Measurements from ENCODE around the gene EML6. TPM values are rescaled to one million over a fixed set of nuclear protein-coding genes. Genes with fewer than 3 reads are reported as not detected.

EML6 gene
- total RNA-seq, 2 experiments from 2014 or later, result 1.2 to 1.7 TPM

GRCh38 chr2:54899576-54900200, 176.2 kb downstream of the EML6 start:
- ChIA-PET CTCF (interaction anchor here (0.8 to 3.3 kb wide), 20 partner anchors 8 to 369 kb away, joined by 3 to 27 read pairs (median 4); partner anchors contain the start of gene MTIF2), POLR2A (interaction anchor here (1.0 kb wide), 1 partner anchor 11 kb away, joined by 3 read pairs; no protein-coding TSS in a partner anchor)
- Mint-ChIP-seq H3K27ac (no peak overlapping the region), H3K4me1 (ENCODE audit: low read depth) (peaks cover 17% of the 10 kb centered on the region), H3K4me3 (no peak overlapping the region), H3K9me3 (peaks cover 1% of the 10 kb centered on the region), H3K27me3 (no peaks in the 10 kb centered on the region), H3K36me3 (ENCODE audit: low read depth) (no peaks in the 10 kb centered on the region)
- intact Hi-C loops (cut with micrococcal nuclease), result loop anchor here (10.0 kb wide), 2 partner anchors 85 to 265 kb away; no protein-coding TSS in a partner anchor
- no peak for DNase-seq
- ATAC-seq, result no peak
- TF ChIP-seq, protein P1, sequence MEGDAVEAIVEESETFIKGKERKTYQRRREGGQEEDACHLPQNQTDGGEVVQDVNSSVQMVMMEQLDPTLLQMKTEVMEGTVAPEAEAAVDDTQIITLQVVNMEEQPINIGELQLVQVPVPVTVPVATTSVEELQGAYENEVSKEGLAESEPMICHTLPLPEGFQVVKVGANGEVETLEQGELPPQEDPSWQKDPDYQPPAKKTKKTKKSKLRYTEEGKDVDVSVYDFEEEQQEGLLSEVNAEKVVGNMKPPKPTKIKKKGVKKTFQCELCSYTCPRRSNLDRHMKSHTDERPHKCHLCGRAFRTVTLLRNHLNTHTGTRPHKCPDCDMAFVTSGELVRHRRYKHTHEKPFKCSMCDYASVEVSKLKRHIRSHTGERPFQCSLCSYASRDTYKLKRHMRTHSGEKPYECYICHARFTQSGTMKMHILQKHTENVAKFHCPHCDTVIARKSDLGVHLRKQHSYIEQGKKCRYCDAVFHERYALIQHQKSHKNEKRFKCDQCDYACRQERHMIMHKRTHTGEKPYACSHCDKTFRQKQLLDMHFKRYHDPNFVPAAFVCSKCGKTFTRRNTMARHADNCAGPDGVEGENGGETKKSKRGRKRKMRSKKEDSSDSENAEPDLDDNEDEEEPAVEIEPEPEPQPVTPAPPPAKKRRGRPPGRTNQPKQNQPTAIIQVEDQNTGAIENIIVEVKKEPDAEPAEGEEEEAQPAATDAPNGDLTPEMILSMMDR (IDR thresholded peaks at IDR 0.05), result peak; percentile 48

- H3K4me3 Mint-ChIP-seq, result no peak overlapping the region
- no peaks in the 10 kb centered on the region for H3K27me3 Mint-ChIP-seq
- CTCF ChIA-PET, result interaction anchor here (3.2 to 3.3 kb wide), 2 partner anchors 63 to 274 kb away, joined by 14 to 26 read pairs; no protein-coding TSS in a partner anchor
- H3K36me3 Mint-ChIP-seq (ENCODE audit: low read depth), result no peaks in the 10 kb centered on the region
- peaks cover 17% of the 10 kb centered on the region for H3K4me1 Mint-ChIP-seq (ENCODE audit: low read depth)
- no peaks in the 10 kb centered on the region for H3K9me3 Mint-ChIP-seq
- H3K27ac Mint-ChIP-seq, result no peak overlapping the region
- TF ChIP-seq, protein P1 (IDR thresholded peaks at IDR 0.05), result no peak
- no peak for DNase-seq
- intact Hi-C loops (cut with micrococcal nuclease), result loop anchor here (10.0 kb wide), 2 partner anchors 83 to 263 kb away; no protein-coding TSS in a partner anchor
- POLR2A ChIA-PET, result interaction anchor here (0.6 kb wide), 1 partner anchor 9 kb away, joined by 3 read pairs; no protein-coding TSS in a partner anchor
- ATAC-seq, result no peak
Observed at GRCh38 chr2:54901224-54901986, 177.9 kb downstream of the EML6 start.

DNA sequence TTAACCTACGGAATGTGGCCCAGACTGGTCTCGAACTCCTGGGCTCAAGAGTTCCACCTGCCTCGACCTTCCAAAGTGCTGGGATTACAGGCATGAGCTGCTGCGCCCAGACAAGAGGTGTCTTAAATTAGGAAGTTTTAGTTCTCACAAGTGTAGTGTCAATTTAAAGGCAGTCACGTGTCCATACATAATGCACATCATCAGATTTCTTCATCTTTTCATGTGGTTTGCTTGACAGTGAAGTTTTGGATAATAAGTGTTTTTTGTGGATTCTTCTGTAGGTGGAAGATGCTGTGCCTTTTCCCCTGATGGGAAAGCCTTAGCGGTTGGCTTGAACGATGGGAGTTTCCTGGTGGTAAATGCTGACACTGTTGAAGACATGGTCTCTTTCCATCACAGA, 179.3 kb downstream of the EML6 start:
- H3K4me3 Mint-ChIP-seq, result no peak overlapping the region
- no peaks in the 10 kb centered on the region for H3K27me3 Mint-ChIP-seq
- no peaks in the 10 kb centered on the region for H3K9me3 Mint-ChIP-seq
- no peak overlapping the region for H3K27ac Mint-ChIP-seq
- no peak for ATAC-seq
- peaks cover 14% of the 10 kb centered on the region for H3K4me1 Mint-ChIP-seq (ENCODE audit: low read depth)
- ChIA-PET POLR2A (no interaction called here), CTCF (no interaction called here)
- TF ChIP-seq, protein P1 (IDR thresholded peaks at IDR 0.05), result no peak
- no peak for DNase-seq
- intact Hi-C loops (cut with micrococcal nuclease), result loop anchor here (10.0 kb wide), 2 partner anchors 82 to 262 kb away; no protein-coding TSS in a partner anchor
- no peaks in the 10 kb centered on the region for H3K36me3 Mint-ChIP-seq (ENCODE audit: low read depth)

DNA sequence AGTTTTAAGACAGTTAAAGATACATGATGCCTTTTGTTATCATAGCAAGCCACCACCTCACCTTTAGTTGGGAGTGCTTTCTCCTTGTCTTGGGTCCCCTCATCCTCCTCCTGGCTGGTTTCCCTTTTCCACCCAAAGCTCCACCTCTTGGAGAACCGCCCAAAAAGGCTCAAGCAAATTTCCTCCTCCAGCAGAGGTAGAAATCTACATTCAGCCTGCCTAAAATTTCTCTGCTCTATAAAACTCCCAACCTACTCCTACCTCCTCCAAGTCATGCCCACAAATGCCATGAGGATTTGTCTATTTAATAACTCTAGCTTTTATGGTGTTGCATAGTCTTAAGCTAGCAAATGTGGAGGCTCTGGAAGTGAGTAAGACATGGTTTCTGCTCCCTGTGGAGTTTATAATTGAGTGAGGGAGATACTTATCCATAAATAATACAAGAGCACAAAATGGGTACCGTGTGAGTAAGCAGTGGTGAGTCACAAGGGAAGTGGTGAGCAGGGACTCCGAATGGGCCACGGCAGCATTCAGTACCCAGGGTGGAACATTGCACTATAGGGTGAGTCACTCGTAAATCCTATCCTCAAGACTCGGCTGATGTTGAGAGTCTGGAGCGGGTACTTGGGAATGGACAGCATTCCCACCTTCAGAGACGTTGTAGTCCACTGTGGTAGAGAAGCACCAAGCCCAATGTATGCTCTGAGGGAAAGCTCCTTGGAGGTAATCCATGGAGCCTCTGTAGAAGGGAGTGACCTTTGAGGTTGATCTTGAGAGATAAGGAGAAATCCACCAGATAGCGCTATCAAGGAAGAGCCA, 180.5 kb downstream of the EML6 start:
- Mint-ChIP-seq H3K36me3 (ENCODE audit: low read depth) (no peaks in the 10 kb centered on the region), H3K9me3 (no peaks in the 10 kb centered on the region), H3K4me3 (no peak overlapping the region), H3K4me1 (ENCODE audit: low read depth) (peaks cover 8% of the 10 kb centered on the region), H3K27me3 (no peaks in the 10 kb centered on the region), H3K27ac (peak overlapping the region; percentile 14)
- ATAC-seq (peak; percentile 99), DNase-seq (peak; percentile 80)
- TF ChIP-seq, protein P1 (IDR thresholded peaks at IDR 0.05), result no peak
- intact Hi-C loops (cut with micrococcal nuclease), result loop anchor here (10.0 kb wide), 2 partner anchors 81 to 261 kb away; no protein-coding TSS in a partner anchor
- ChIA-PET POLR2A (interaction anchor here (1.6 kb wide), 1 partner anchor 319 kb away, joined by 3 read pairs; no protein-coding TSS in a partner anchor), CTCF (no interaction called here)

Data from activated CD8-positive, alpha-beta T cell treated with anti-CD3 and anti-CD28 coated beads for 36 hours (primary cell).